Measurements from ENCODE around the gene SNRPD1. TPM values are rescaled to one million over a fixed set of nuclear protein-coding genes. Genes with fewer than 3 reads are reported as not detected.
A peak's percentile ranks its signal among the peaks of the same experiment; 100 is the strongest.

SNRPD1 gene
- total and polyA plus RNA-seq, 9 of the 15 experiments (the other 6 are each of a cell fraction or from before 2014, with no cell fraction given), result 186 to 1,063 (median 313) TPM

GRCh38 chr18:21612125-21613039 lies at the start of gene SNRPD1 (continued):
- TF ChIP-seq SMAD4 (CRISPR knock-in tag; conservative IDR thresholded peaks at IDR 0.05), result peak; percentile 60; the same call in 1 of the 2 replicates
- no peak for TF ChIP-seq ZNF133 (CRISPR knock-in tag; IDR thresholded peaks at IDR 0.05)
- TF ChIP-seq ZKSCAN8 (CRISPR knock-in tag; IDR thresholded peaks at IDR 0.05), result no peak
- no peak for TF ChIP-seq RBM25 (IDR thresholded peaks at IDR 0.05; ENCODE audit: low read depth, low read length, severe bottlenecking)
- peak; percentile 78 for TF ChIP-seq NR3C1 (CRISPR knock-in tag; IDR thresholded peaks at IDR 0.05)
- no peak for TF ChIP-seq NFATC3 (IDR thresholded peaks at IDR 0.05)
- no peak for TF ChIP-seq E4F1 (CRISPR knock-in tag; IDR thresholded peaks at IDR 0.05; ENCODE audit: borderline replicate concordance)
- TF ChIP-seq NR0B1 (IDR thresholded peaks at IDR 0.05; ENCODE audit: partially characterized antibody), result no peak
- TF ChIP-seq ASH1L (IDR thresholded peaks at IDR 0.05; ENCODE audit: borderline replicate concordance, low read depth, partially characterized antibody), result peak; percentile 23
- TF ChIP-seq SIX5 (IDR thresholded peaks at IDR 0.05; ENCODE audit: borderline replicate concordance in 1 of 2, insufficient read depth in 1 of 2, low read depth in 1 of 2, low read length in 2 of 2), result peak in 1 of 2 experiments; percentile 11; a peak in 2 of 4 replicates
- TF ChIP-seq RBM34 (IDR thresholded peaks at IDR 0.05; ENCODE audit: borderline replicate concordance, insufficient read depth, low read length), result no peak
- peak; percentile 71 for TF ChIP-seq HMGN3 (IDR thresholded peaks at IDR 0.05; ENCODE audit: borderline replicate concordance, extremely low read depth, insufficient read length, low read depth, low read length)
- TF ChIP-seq ZNF79 (CRISPR knock-in tag; IDR thresholded peaks at IDR 0.05; ENCODE audit: low read depth), result no peak
- 0 out of 4 replicates have a peak, but pooled peaks of 1 of the 2 experiments have one; percentile 29 for TF ChIP-seq TBL1XR1 (IDR thresholded peaks at IDR 0.05; ENCODE audit: low read length in 2 of 2)
- TF ChIP-seq RREB1 (CRISPR knock-in tag; IDR thresholded peaks at IDR 0.05), result no peak
- TF ChIP-seq ZNF3 (CRISPR knock-in tag; IDR thresholded peaks at IDR 0.05), result no peak

All from K562 (cell line).